GM18867 (cell line): Measurements from ENCODE around the gene BMPER.

Experiments
- ATAC-seq: cut with Tn5 transposase; IDR thresholded peaks from one replicate; pipeline ENCODE4 v1.9.1; 2021; ENCODE audit warnings: mild to moderate bottlenecking, moderate library complexity; ENCODE audit not compliant: unreplicated experiment

BMPER gene

GRCh38 chr7:33964417-33965182 lies 59.3 kb downstream of the BMPER start:
- no peak for ATAC-seq

DNA sequence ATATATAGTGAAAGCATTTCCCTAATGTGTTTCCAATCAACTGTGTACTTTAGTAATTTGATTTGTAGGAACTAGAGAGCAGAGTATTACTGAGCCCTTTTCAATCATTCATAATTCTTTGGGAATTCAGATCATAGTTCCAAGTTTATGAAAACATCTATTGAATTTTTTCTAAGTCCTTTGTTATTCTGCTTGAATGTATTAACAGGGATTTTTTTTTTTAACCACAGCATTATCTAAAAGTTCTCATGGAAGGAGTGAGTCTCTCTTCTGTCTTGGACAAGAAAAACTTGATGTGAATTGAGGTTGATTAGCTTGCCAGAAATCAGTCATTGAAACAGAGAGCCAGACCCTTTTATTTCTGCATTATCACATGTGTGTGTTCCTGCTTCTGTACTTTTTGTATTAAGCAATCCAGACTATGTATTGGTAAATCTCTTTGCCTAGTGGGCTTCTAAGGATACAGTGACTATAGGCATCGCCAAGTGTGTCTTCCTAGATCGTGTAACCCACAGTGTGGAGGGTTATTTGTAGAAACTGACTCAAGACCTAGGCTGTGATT lies 59.9 kb downstream of the BMPER start:
- ATAC-seq: no peak

GRCh38 chr7:33968591-33968990 lies 63.3 kb downstream of the BMPER start:
- no peak for ATAC-seq

DNA sequence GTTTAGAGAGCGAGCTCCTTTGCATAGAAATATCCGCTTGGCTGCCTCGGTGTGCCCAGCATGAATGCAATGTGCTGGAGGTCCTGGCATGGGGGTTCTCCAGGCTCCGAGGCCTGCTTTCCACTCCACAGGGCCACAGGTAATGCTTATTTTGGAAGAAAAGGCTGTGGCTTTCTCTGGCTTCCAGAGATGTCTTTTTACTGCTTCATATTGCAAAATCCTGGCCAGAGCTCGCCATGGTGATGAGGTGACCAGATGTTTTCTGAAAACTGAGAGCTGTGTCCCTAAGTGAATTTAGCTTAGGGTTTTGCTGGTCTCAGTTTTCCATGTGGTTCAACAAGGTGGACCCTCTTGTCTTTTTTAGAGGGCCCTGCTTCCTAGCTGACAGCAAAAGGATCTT lies 65.2 kb downstream of the BMPER start:
- ATAC-seq: no peak

DNA sequence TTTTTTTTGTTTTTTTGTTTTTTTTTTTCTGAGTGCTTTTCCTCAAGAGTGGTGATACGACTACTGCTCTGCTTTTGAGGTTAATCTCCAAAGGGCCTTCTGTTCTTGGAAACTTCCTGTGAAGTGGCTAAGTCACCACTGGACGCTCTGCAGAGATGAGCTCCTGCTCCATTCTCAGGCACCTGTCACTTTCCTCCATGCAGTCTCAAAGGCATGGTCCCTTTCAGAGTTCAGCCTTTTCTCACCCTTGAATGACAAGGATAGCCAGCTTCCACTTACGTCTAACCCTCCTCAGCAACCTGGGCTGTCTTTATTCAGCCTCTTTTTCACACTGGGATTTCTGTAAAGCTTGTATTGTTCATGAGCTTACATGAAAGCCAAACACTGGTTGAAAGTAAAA lies 65.8 kb downstream of the BMPER start:
- no peak for ATAC-seq

- ATAC-seq: no peak
Observed at GRCh38 chr7:33973231-33974015, 68.1 kb downstream of the BMPER start.

DNA sequence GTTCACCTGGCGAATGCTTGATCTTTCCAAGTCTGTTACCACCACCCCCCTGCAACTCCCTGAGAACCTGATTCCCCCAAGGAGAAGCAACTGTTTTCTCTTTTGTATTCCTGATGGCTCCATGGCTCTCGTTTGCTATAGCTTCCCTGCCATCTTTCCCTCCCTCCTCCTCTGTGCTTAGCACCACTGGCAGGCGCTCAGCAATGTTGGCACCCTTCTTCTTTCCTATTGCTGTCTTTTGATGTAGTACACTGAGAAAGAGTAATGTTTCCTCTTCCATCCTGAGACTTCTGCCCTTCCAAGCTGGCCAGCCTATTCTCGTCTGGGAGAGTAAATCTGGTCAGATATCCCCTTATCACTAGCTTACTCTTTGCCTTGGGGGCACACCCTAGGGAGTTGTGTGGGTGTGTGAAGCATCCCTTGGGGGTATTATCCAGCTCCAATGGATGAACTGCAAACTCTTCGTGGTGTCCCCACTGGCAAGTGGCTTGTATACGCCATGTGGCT lies 74.0 kb downstream of the BMPER start:
- ATAC-seq: no peak

GRCh38 chr7:33979807-33980355 lies 74.5 kb downstream of the BMPER start:
- no peak for ATAC-seq

DNA sequence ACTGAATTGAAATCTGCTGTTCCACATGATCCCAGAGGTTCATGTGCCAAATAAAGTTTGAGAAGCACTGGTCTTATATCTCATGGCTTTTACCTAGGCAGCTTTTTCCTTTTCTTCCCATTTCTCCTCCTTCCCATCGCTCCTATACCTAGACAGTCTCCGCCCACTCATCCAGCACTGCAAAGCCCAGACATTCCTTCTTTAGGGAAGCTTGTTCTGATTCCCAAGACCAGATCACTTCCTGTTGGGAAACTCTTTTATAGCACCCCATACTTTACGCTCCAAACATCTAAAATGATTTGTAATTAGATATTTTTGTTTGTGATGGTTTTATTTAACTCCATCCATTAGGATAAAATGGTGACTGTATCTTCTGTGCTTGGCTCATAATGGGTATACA lies 75.9 kb downstream of the BMPER start:
- ATAC-seq: no peak

- no peak for ATAC-seq
Observed at GRCh38 chr7:33981671-33982424, 76.5 kb downstream of the BMPER start.

DNA sequence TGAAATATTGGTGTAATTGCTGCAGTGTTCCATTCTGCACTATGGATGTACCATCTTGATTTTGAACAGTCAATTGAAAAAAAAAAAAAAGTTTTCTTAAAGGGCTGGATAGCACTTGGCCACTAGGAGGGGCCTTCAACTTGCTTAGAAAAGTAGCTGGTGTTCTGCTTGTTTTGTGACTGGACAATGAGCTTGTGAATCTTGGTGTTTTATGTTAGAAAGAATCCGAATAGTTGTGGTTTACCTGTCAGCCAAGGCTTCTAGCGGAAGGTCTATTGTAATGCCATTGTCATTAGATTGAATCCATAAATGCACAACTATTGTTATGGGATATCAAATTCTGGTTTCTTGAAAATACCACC lies 77.1 kb downstream of the BMPER start:
- no peak for ATAC-seq

DNA sequence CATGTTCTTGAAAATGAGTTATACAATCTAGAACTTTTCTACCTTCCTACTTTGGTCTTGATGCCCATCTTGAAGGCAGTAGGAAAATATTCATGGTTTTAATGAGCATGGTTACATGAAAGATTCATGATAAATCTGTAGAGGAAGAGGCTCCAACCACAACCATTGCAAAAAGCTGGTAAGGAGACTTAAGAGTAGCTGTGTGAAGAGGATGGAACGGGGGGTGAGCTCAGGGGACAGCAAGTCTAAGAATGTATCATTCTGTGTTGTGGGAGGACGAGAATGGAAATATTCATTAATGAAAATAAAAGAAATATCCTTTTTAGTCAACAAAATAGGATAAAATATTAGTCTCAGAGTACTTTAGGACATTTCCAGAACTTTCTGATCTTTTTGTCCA lies 81.1 kb downstream of the BMPER start:
- no peak for ATAC-seq

GRCh38 chr7:33986951-33987947 lies 81.9 kb downstream of the BMPER start:
- ATAC-seq: no peak

GRCh38 chr7:33996899-33997298 lies 91.6 kb downstream of the BMPER start:
- ATAC-seq: no peak

DNA sequence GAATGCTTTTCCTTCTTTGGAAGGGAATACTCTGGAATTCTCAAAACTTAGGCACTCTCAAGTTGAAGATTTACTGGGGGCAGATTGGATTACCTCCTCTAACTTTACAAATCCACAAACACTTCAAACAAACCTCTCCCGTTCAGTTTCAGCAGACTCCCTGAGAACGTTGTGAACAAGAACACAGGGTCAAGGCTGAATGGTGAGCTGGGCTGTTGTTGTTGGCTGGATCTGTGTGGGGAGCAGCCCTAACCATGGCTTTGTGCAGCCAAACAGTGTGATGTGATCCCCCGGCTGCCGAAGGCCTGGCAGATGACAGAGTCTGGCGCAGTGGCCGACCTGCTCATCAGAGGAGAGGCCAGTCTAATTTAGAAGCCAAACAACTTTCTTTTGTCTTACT lies 93.1 kb downstream of the BMPER start:
- ATAC-seq: no peak

DNA sequence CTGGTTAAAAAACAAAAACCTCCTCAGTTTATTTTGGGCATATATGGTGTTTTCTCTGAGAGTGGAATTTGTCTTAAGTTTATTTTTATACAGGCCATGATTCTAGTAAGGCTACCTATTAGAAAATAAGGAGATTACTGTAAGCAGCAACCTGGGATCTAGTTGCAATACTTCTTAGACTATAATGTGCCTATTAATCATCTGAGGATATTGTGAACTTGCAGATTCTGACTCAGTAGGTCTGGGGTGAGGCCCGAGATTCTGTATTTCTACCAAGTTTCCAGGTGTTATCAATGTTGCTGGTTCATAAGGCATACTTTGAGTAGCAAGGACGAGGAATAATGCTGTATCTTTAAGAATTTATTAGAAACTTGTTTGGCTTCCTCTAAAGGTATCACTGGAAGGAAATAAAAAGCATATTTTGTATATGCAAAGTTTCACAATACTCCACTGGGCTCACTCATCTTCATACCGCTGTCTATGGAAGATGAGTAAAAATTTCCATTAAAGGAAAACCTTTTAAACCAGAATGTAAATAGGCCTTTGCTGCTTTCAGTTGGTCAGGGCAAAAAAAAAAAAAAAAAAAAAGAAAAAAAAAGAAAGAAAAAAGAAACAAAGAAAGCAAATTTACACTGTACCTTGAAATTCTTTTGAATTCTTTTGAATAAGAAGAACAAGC lies 105.8 kb downstream of the BMPER start:
- no peak for ATAC-seq

GRCh38 chr7:34011696-34012095 lies 106.4 kb downstream of the BMPER start:
- no peak for ATAC-seq

- no peak for ATAC-seq
Observed at GRCh38 chr7:34013421-34013820, 108.1 kb downstream of the BMPER start.

DNA sequence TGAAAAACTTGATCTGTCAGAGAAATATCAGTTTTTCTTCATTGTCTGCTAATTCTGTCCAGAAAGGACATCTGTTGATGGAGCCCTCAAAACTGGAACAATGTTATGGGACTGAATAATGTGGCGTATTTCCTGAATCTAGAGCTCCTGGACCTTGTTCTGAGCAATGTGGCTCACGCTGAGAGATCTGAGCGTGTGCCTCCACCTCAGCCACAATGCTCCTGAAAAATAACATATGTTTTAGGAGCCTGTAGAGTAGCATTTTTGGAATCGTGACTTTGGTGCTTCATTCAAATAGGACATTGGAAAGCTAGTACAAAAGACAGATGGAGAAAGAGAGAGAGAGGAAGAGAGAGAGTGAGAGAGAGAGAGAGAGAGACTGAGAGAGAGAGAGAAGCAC lies 110.3 kb downstream of the BMPER start:
- no peak for ATAC-seq
